HG03066 (cell line): ENCODE measurements around the gene RNF181.
A peak's percentile ranks its signal among the peaks of the same experiment; 100 is the strongest.
"Not testable (repeated sequence)": the region's sequence is repeated elsewhere in the genome, so short reads cannot be mapped to it uniquely, and the experiment has no call there.

Source experiments
- ATAC-seq: cut with Tn5 transposase; IDR thresholded peaks from one replicate; pipeline ENCODE4 v1.9.1; 2021; ENCODE audit warnings: low read depth; ENCODE audit not compliant: unreplicated experiment

The RNF181 gene

GRCh38 chr2:85611705-85612587 lies 16.4 kb downstream of the RNF181 start, which contains the start of gene C2orf68:
TSS of gene C2orf68 (minus strand) at chr2:85612066. CDS start at chr2:85611984, 82 bp downstream.
- ATAC-seq: peak; percentile 52

GRCh38 chr2:85613717-85614515 lies 18.4 kb downstream of the RNF181 start:
- ATAC-seq: no peak

GRCh38 chr2:85614757-85615156 lies 19.2 kb downstream of the RNF181 start:
- ATAC-seq: not testable (repeated sequence)

- no peak for ATAC-seq
Observed at GRCh38 chr2:85615413-85615728, 19.8 kb downstream of the RNF181 start.

- ATAC-seq: not testable (repeated sequence)
Observed at GRCh38 chr2:85617723-85618122, 22.2 kb downstream of the RNF181 start.

GRCh38 chr2:85619617-85620016 lies 24.1 kb downstream of the RNF181 start:
- no peak for ATAC-seq

- no peak for ATAC-seq
Observed at GRCh38 chr2:85621338-85621737, 25.8 kb downstream of the RNF181 start.

GRCh38 chr2:85623991-85624390 lies 28.4 kb downstream of the RNF181 start:
- ATAC-seq: no peak

GRCh38 chr2:85628658-85629057 lies 33.1 kb downstream of the RNF181 start:
- no peak for ATAC-seq

- ATAC-seq: no peak
Observed at GRCh38 chr2:85631316-85631715, 35.8 kb downstream of the RNF181 start.

- no peak for ATAC-seq
Observed at GRCh38 chr2:85635011-85635410, 39.5 kb downstream of the RNF181 start.

GRCh38 chr2:85635636-85636035 lies 40.1 kb downstream of the RNF181 start:
- ATAC-seq: no peak

- no peak for ATAC-seq
Observed at GRCh38 chr2:85642725-85643124, 47.2 kb downstream of the RNF181 start.

- no peak for ATAC-seq
Observed at GRCh38 chr2:85644909-85645308, 49.4 kb downstream of the RNF181 start.

GRCh38 chr2:85646166-85646565 lies 50.6 kb downstream of the RNF181 start:
- ATAC-seq: no peak
